Astrocyte of the spinal cord (primary cell): ENCODE measurements around the gene LYAR.

Source experiments
- DNase-seq: peaks from one replicate; pipeline ENCODE4 v3.0.0; 2011; ENCODE audit warnings: low read depth, low spot score
- H3K4me3 ChIP-seq: 2 replicates; pipeline ENCODE4 v1.5.1; 2011; ENCODE audit warnings: low read depth, mild to moderate bottlenecking, low read length, moderate library complexity
- CTCF ChIP-seq: IDR thresholded peaks from 2 replicates; pipeline ENCODE4 v1.5.1; 2012; ENCODE audit warnings: low read depth, mild to moderate bottlenecking, low read length, inconsistent platforms
- in situ Hi-C: cut with HindIII; loops from 2 replicates; pipeline ENCODE4 v1.10.0; 2017; ENCODE audit warnings: low sequenced_read_pairs

Gene LYAR

GRCh38 chr4:4302001-4302400 is 12.0 kb upstream of the LYAR start:
- no peak for TF ChIP-seq CTCF
- H3K4me3 ChIP-seq: no peak overlapping the region
- DNase-seq: no peak
- in situ Hi-C loops: no loop called here

GRCh38 chr4:4299006-4299405 is 9.1 kb upstream of the LYAR start:
- in situ Hi-C loops: no loop called here
- TF ChIP-seq CTCF: no peak
- no peak overlapping the region for H3K4me3 ChIP-seq
- no peak for DNase-seq

- H3K4me3 ChIP-seq: no peak overlapping the region
- in situ Hi-C loops: no loop called here
- DNase-seq: no peak
- TF ChIP-seq CTCF: no peak
These were observed 6.4 kb upstream of the LYAR start for GRCh38 chr4:4296283-4296846.

- H3K4me3 ChIP-seq: no peak overlapping the region
- TF ChIP-seq CTCF: no peak
- in situ Hi-C loops: no loop called here
- DNase-seq: no peak
These were observed 3.3 kb upstream of the LYAR start for GRCh38 chr4:4293279-4293678.

- TF ChIP-seq CTCF: no peak
- H3K4me3 ChIP-seq: peak overlapping the region; percentile 95
- DNase-seq: no peak
- in situ Hi-C loops: no loop called here
These were observed 385 bp downstream of the LYAR start for GRCh38 chr4:4289597-4289940.

GRCh38 chr4:4289055-4289454 is 899 bp downstream of the LYAR start:
- DNase-seq: no peak

More at GRCh38 chr4:4289055-4289454, 899 bp downstream of the LYAR start:
- in situ Hi-C loops: no loop called here
- no peak for TF ChIP-seq CTCF
- H3K4me3 ChIP-seq: peak overlapping the region; percentile 95
